GM12801 (cell line): ENCODE results near the gene ELMO1.

ENCODE experiments used
- TF ChIP-seq, protein P1 (sequence below): IDR thresholded peaks from one replicate; pipeline ENCODE4 v1.5.1; 2011; ENCODE audit warnings: control low read depth; ENCODE audit not compliant: insufficient read length; ENCODE audit errors: extremely low read depth

The ELMO1 gene

DNA sequence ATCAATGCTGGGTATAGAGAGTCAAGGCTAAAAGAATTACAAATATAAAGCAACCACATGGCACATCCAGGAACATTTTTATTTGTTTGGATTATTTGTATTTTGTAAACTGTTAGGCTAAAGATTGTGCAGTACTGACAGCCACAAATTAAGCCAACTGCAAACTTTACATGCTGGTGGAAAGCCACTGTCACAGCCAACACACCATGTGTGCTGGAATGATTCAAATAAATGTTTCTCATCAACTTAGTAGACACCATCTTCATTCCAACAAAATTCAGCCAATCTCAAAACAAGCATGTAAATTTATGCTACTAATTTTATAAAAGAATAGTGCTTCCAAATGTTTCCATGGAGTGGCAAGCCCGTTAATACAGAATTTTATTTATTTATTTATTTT, 211.8 kb downstream of the ELMO1 start:
- TF ChIP-seq, protein P1, sequence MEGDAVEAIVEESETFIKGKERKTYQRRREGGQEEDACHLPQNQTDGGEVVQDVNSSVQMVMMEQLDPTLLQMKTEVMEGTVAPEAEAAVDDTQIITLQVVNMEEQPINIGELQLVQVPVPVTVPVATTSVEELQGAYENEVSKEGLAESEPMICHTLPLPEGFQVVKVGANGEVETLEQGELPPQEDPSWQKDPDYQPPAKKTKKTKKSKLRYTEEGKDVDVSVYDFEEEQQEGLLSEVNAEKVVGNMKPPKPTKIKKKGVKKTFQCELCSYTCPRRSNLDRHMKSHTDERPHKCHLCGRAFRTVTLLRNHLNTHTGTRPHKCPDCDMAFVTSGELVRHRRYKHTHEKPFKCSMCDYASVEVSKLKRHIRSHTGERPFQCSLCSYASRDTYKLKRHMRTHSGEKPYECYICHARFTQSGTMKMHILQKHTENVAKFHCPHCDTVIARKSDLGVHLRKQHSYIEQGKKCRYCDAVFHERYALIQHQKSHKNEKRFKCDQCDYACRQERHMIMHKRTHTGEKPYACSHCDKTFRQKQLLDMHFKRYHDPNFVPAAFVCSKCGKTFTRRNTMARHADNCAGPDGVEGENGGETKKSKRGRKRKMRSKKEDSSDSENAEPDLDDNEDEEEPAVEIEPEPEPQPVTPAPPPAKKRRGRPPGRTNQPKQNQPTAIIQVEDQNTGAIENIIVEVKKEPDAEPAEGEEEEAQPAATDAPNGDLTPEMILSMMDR, result no peak

GRCh38 chr7:37235813-37236212, 212.9 kb downstream of the ELMO1 start:
- TF ChIP-seq, protein P1, result no peak

GRCh38 chr7:37234928-37235327, 213.7 kb downstream of the ELMO1 start:
- TF ChIP-seq, protein P1, result no peak

DNA sequence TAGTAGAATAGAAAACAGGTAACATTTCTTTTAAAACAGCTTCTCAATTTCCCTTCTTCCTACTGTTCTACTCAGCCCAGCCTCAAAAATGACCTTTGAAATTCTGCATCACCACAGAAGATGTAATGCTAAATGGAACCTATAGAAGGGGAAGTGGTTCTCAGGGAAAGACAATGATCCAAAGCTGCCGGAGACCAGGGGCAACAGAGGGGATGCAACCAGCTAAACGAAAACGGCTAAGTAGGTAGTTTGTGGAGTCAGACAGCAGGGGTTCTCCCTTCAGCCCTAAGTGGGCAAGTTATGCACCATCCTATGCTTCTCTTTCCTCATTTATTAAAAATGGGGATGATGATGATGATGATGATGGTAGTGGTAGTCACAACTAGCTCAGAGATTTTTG, 214.3 kb downstream of the ELMO1 start:
- TF ChIP-seq, protein P1, result no peak

GRCh38 chr7:37231613-37232012, 217.1 kb downstream of the ELMO1 start:
- TF ChIP-seq, protein P1, result no peak

DNA sequence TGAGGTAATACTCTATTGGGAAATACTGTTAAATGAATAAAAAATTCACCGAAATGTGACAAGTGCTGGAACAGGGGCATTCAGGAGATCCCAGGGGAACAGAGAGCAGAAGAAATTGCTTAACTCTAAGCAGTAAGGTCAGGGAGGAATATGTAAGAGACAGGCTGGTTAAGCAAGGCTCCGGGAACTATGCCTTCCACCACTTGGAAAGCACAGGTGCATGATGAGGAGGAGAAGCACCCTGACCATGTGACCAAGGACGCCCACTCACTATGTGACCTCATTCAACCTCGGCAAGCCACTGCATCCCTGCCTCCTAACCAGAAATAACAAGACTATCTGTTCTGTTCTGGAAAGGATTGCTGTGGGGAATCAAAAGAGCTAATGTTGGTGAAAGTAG, 218.4 kb downstream of the ELMO1 start:
- TF ChIP-seq, protein P1, result no peak

DNA sequence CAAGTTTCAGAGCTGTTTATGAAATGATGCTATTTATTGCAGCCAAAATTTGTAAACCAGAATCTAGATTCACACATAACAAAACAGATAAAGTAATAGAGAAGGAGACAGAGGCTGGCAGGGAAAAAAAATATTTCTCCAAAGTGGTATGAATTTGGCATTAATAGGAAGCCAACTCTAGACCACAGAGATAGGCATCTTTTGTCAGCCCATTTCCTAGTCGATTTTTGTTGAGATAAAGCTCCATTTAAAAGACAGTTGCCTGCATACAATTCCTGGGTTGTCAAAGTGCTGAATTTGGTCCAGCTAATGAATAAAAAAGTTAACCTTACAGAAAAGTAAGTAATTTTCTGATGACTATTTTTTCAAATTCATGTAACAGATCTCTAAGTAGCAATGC, 219.3 kb downstream of the ELMO1 start:
- TF ChIP-seq, protein P1, result no peak
